NT2/D1 (cell line): ENCODE measurements around the gene KANK3.
"Not testable (repeated sequence)": the region's sequence is repeated elsewhere in the genome, so short reads cannot be mapped to it uniquely, and the experiment has no call there.

Source experiments
- SUZ12 ChIP-seq: IDR thresholded peaks from 2 replicates; pipeline ENCODE4 v1.6.1; 2011; ENCODE audit not compliant: insufficient read length, insufficient read depth; ENCODE audit errors: extremely low read depth
- YY1 ChIP-seq: IDR thresholded peaks from 2 replicates; pipeline ENCODE4 v1.6.1; 2011; ENCODE audit not compliant: insufficient read length, insufficient read depth
- ZNF274 ChIP-seq: IDR thresholded peaks from 2 replicates; pipeline ENCODE4 v1.6.1; 2011; ENCODE audit warnings: mild to moderate bottlenecking, low read depth, low read length

GRCh38 chr19:8318835-8319234 is 24.2 kb downstream of the KANK3 start:
- TF ChIP-seq SUZ12, YY1, ZNF274: not testable (repeated sequence)
